HFFc6 (cell line): ENCODE results near the gene TAF7L. TPM values are rescaled to one million over a fixed set of nuclear protein-coding genes. Genes with fewer than 3 reads are reported as not detected.
A peak's percentile ranks its signal among the peaks of the same experiment; 100 is the strongest.
"Not testable (repeated sequence)": the region's sequence is repeated elsewhere in the genome, so short reads cannot be mapped to it uniquely, and the experiment has no call there.

Experiments
- DNase-seq: peaks from one replicate; pipeline ENCODE4 v3.0.0-alpha.2; 2018
- H3K27ac Mint-ChIP-seq: 2 replicates; pipeline ENCODE4 v1.8.0; 2020; ENCODE audit warnings: mild to moderate bottlenecking, mixed read lengths
- H3K27me3 Mint-ChIP-seq: 2 replicates; pipeline ENCODE4 v1.8.0; 2021; ENCODE audit warnings: mild to moderate bottlenecking, moderate library complexity, mixed read lengths; ENCODE audit not compliant: insufficient read depth
- H3K36me3 Mint-ChIP-seq: 2 replicates; pipeline ENCODE4 v1.8.0; 2021; ENCODE audit warnings: low read depth, mixed read lengths
- H3K4me1 Mint-ChIP-seq: 2 replicates; pipeline ENCODE4 v1.8.0; 2020; ENCODE audit warnings: low read depth, mixed read lengths
- H3K4me3 Mint-ChIP-seq: 2 replicates; pipeline ENCODE4 v1.8.0; 2020; ENCODE audit warnings: mild to moderate bottlenecking, moderate library complexity, mixed read lengths
- H3K9me3 Mint-ChIP-seq: 2 replicates; pipeline ENCODE4 v1.8.0; 2020; ENCODE audit warnings: mild to moderate bottlenecking, mixed read lengths
- long read RNA-seq: library from polyadenylated mRNA; unstranded; transcript quantifications from one replicate; pipeline ENCODE4 v2.0.0, GENCODE V29; 2019
- total RNA-seq, 6 experiments: library from RNA; stranded (reverse); fragmentation: NEBNext Ultra II Directional; extraction: Animal tissue kit (Norgen Biotek cat#: 25700); gene quantifications; 2 replicates in 1 of 6; 3 replicates in 5 of 6; pipeline ENCODE4 v1.2.3, GENCODE V29; 2021
- TF ChIP-seq, protein P1 (sequence below): fragments of 200-600 bp; sonication (generic); IDR thresholded peaks from 2 replicates; pipeline ENCODE4 v1.5.0; 2021; ENCODE audit warnings: antibody characterized with exemption, mild to moderate bottlenecking

Gene TAF7L, protein sequence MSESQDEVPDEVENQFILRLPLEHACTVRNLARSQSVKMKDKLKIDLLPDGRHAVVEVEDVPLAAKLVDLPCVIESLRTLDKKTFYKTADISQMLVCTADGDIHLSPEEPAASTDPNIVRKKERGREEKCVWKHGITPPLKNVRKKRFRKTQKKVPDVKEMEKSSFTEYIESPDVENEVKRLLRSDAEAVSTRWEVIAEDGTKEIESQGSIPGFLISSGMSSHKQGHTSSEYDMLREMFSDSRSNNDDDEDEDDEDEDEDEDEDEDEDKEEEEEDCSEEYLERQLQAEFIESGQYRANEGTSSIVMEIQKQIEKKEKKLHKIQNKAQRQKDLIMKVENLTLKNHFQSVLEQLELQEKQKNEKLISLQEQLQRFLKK
- total RNA-seq: under 1 TPM; 0.15 to 0.59 (median 0.36) TPM
- long read RNA-seq: 0 reads

DNA sequence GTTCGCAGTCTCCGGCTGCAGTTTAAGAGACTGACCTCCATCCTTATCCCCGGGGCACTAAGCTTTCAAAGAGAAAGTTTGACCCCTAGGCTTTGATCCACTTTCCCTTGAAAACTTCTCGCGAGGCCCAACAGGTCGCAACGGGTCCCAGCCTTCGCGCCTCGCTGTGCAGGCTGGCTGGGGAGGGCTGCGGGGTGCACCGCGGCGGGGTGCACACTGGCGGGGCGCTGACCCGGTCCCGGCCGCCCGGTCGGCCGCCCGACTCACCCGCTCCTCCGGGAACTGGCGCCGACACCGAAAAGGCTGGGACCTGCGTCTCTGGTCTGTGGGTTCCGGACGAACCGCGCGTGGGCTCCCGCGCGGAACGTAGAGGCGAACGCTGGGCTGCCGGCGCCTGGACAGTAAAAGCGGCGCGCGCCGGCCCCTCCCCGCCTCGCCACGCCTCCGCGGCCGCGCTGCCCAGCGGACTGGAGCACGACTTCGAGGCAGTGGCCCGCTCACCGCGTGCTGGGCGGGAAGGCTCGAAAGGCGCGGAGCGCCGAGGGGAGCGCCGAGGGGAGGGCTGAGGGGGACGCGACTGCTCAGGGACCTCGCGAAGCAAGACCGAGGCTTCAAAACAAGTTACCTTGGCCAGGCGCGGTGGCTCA, at the start of gene TAF7L:
Gene TAF7L (minus strand): TSS at position 378 of the 647 bp plus-strand sequence. CDS start 3,791 bp downstream, outside the sequence.
- DNase-seq: no peak
- peak within 1 kb of the TSS; percentile 36 for H3K4me3 Mint-ChIP-seq
- H3K36me3 Mint-ChIP-seq: no peaks in the 10 kb centered on the region
- no peak within 1 kb of the TSS for H3K27ac Mint-ChIP-seq
- H3K9me3 Mint-ChIP-seq: no peaks in the 10 kb centered on the region
- TF ChIP-seq, protein P1, sequence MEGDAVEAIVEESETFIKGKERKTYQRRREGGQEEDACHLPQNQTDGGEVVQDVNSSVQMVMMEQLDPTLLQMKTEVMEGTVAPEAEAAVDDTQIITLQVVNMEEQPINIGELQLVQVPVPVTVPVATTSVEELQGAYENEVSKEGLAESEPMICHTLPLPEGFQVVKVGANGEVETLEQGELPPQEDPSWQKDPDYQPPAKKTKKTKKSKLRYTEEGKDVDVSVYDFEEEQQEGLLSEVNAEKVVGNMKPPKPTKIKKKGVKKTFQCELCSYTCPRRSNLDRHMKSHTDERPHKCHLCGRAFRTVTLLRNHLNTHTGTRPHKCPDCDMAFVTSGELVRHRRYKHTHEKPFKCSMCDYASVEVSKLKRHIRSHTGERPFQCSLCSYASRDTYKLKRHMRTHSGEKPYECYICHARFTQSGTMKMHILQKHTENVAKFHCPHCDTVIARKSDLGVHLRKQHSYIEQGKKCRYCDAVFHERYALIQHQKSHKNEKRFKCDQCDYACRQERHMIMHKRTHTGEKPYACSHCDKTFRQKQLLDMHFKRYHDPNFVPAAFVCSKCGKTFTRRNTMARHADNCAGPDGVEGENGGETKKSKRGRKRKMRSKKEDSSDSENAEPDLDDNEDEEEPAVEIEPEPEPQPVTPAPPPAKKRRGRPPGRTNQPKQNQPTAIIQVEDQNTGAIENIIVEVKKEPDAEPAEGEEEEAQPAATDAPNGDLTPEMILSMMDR: no peak
- no peaks in the 10 kb centered on the region for H3K27me3 Mint-ChIP-seq
- peaks cover 8% of the 10 kb centered on the region; the same call in 1 of the 2 replicates for H3K4me1 Mint-ChIP-seq

DNA sequence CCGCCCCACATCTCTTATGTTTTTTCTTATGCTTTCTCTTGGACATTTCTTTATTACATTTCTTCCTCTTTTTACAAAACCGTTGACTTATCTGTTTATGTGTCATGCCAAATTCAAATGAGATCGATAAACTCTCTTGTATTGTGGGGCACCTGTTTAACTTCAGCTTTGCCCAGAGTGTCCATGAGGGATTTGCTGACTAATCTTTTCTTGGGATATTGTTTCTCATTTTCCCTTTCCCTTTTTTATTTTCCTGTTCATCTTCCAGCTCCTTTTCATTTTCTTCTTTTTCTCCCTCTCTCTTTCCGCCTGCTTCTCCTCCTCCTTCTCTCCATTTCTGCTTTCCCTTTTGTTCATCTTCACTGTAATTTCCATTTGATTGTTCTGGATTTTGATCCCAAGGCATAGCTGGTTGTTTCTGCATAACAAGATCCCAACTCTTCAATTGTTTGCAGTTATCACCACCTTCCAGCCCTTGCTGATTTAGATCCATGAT, 46.7 kb upstream of the TAF7L start:
- DNase-seq: no peak
- no peak overlapping the region for H3K4me3 Mint-ChIP-seq
- TF ChIP-seq, protein P1: no peak
- H3K9me3 Mint-ChIP-seq: no peaks in the 10 kb centered on the region
- peaks cover 4% of the 10 kb centered on the region; the same call in 1 of the 2 replicates for H3K36me3 Mint-ChIP-seq
- H3K27ac Mint-ChIP-seq: no peak overlapping the region
- H3K27me3 Mint-ChIP-seq: peaks cover 1% of the 10 kb centered on the region; the same call in 1 of the 2 replicates
- peaks cover 6% of the 10 kb centered on the region; the same call in 1 of the 2 replicates for H3K4me1 Mint-ChIP-seq

DNA sequence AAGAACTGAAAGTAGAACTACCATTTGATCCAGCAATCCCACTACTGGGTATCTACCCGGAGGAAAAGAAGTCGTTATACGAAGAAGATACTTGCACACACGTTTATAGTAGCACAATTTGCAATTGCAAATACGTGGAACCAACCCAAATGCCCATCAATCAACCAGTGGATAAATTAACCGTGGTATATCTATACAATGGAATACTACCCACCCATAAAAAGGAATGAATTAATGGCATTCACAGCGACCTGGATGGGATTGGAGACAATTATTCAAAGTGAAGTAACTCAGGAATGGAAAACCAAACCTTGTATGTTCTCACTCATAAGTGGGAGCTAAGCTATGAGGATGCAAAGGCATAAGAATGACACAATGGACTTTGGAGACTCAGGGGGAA, 43.2 kb upstream of the TAF7L start:
- not testable (repeated sequence) for H3K27me3 Mint-ChIP-seq, H3K4me1 Mint-ChIP-seq, H3K9me3 Mint-ChIP-seq, H3K4me3 Mint-ChIP-seq, H3K36me3 Mint-ChIP-seq, H3K27ac Mint-ChIP-seq, DNase-seq

DNA sequence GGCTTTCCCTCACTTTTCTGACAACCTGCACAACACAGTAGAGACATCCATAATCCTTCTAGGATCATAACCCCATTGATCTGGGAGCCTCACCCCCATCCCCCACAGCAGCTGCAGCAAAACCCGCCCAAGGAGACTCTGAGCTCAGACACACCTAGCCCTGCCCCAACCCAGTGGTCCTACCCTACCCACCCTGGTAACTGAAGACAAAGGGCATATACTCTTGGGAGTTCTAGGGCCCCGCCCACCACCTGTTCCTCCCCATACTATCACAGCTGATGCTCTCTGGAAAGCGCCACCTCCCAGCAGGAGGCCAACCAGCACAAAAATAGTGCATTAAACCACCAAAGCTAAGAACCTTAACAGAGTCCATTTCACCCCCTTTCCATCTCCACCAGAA, 35.5 kb upstream of the TAF7L start:
- H3K27ac Mint-ChIP-seq, H3K4me3 Mint-ChIP-seq, H3K27me3 Mint-ChIP-seq, DNase-seq, H3K9me3 Mint-ChIP-seq, H3K4me1 Mint-ChIP-seq, H3K36me3 Mint-ChIP-seq: not testable (repeated sequence)

DNA sequence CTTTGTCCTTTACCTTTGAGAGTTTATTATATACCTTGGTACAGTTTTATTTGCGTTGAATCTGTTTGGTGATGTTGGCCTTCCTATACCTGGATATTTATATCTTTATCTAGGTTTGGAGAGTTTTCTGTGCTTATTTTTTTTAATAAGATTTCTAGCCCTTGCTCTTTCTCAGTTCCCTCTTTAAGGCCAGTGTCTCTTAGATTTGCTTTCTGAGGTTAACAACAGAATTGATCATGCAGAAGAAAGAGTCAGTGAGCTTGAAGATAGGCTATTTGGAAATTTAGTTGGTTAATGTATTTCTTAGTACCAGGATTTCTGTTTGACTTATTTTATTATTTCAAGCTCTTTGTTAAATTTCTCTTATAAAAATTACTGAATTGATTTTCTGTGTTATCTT, 12.7 kb upstream of the TAF7L start:
- Mint-ChIP-seq H3K36me3 (no peaks in the 10 kb centered on the region), H3K9me3 (no peaks in the 10 kb centered on the region), H3K27me3 (no peaks in the 10 kb centered on the region), H3K4me1 (no peaks in the 10 kb centered on the region), H3K27ac (no peak overlapping the region), H3K4me3 (no peak overlapping the region)
- DNase-seq: no peak
- TF ChIP-seq, protein P1: no peak

DNA sequence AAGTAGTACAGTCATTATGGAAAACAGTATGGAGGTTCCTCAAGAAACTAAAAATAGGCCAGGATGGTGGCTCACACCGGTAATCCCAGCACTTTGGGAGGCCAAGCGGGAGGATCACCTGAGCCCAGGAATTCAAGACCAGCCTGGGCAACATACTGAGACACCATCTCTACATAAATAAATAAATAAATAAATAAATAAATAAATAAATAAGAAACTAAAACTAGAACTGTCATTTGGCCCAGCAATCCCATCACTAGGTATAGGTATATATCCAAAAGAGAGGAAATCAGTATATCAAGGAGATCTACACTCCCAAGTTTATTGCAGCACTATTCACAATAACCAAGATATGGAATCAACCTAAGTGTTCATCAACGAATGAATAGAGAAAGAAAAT, 4.5 kb upstream of the TAF7L start:
- H3K9me3 Mint-ChIP-seq, H3K27ac Mint-ChIP-seq, H3K27me3 Mint-ChIP-seq, H3K4me1 Mint-ChIP-seq, DNase-seq, H3K36me3 Mint-ChIP-seq, H3K4me3 Mint-ChIP-seq: not testable (repeated sequence)

DNA sequence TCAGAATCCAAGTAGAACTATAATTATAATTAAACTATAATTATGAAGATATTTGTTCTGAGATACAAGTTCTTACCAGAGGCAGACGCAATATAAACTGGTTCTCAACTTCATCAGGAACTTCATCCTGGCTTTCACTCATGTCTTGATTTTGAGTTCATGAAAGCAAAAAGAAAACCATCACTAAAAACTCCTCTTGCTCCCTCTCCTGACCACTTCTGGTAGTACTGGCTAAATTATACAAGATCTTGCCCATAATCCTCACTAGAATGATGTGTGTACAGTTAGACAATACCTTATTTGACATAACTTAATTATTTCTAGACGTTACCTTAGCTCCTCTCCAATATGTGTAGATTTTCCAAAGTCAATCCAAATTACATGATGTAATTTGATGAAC, 3.7 kb downstream of the TAF7L start:
- peak; percentile 45 for DNase-seq
- Mint-ChIP-seq H3K9me3 (no peaks in the 10 kb centered on the region), H3K4me1 (peaks cover 8% of the 10 kb centered on the region; the same call in 1 of the 2 replicates), H3K4me3 (no peak overlapping the region), H3K27me3 (no peaks in the 10 kb centered on the region), H3K27ac (no peak overlapping the region), H3K36me3 (no peaks in the 10 kb centered on the region)
- TF ChIP-seq, protein P1: peak; percentile 78
